OCI-LY1 (cell line): ENCODE measurements around the gene GSC.

Source experiments
- H2AFZ ChIP-seq: fragments of 200-600 bp; sonication (generic), shearing (Covaris generic); 2 replicates; pipeline ENCODE4 v1.6.0; 2014; ENCODE audit warnings: antibody characterized with exemption, mild to moderate bottlenecking, low read length
- H3F3A ChIP-seq: fragments of 200-600 bp; sonication (generic), shearing (Covaris generic); 2 replicates; pipeline ENCODE4 v1.6.0; 2014; ENCODE audit warnings: mild to moderate bottlenecking, antibody characterized with exemption, low read length, moderate library complexity; ENCODE audit not compliant: insufficient read depth
- H3K27ac ChIP-seq: fragments of 200-600 bp; sonication (generic); 2 replicates; pipeline ENCODE4 v1.5.1; 2014; ENCODE audit warnings: low read length, mixed run types, mild to moderate bottlenecking, low read depth; ENCODE audit not compliant: poor library complexity, severe bottlenecking
- H3K27me3 ChIP-seq: fragments of 200-600 bp; sonication (generic); 2 replicates; pipeline ENCODE4 v1.6.0; 2014; ENCODE audit warnings: antibody characterized with exemption, mild to moderate bottlenecking, low read length, moderate library complexity; ENCODE audit not compliant: insufficient read depth
- H3K36me3 ChIP-seq: fragments of 200-600 bp; sonication (generic); 2 replicates; pipeline ENCODE4 v1.6.1; 2014; ENCODE audit warnings: mild to moderate bottlenecking, antibody characterized with exemption, low read length, moderate library complexity, mixed read lengths; ENCODE audit not compliant: insufficient read depth
- H3K4me1 ChIP-seq: fragments of 200-600 bp; sonication (generic); 2 replicates; pipeline ENCODE4 v1.5.1; 2014; ENCODE audit warnings: mild to moderate bottlenecking, low read length, moderate library complexity; ENCODE audit not compliant: insufficient read depth, severe bottlenecking
- H3K4me2 ChIP-seq: fragments of 200-600 bp; sonication (generic), shearing (Covaris generic); 2 replicates; pipeline ENCODE4 v1.6.1; 2014; ENCODE audit warnings: low read length
- H3K4me3 ChIP-seq: fragments of 200-600 bp; sonication (generic); 2 replicates; pipeline ENCODE4 v1.5.1; 2014; ENCODE audit warnings: low read length, low read depth, mild to moderate bottlenecking, mixed read lengths; ENCODE audit not compliant: poor library complexity, severe bottlenecking
- H3K79me2 ChIP-seq: fragments of 200-600 bp; shearing (Covaris generic); 2 replicates; pipeline ENCODE4 v1.6.1; 2016; ENCODE audit warnings: mixed run types, low read length, mixed read lengths; ENCODE audit not compliant: insufficient read depth
- H3K9ac ChIP-seq: fragments of 200-600 bp; sonication (generic), shearing (Covaris generic); 2 replicates; pipeline ENCODE4 v1.6.1; 2014; ENCODE audit warnings: mild to moderate bottlenecking, low read length, mixed read lengths
- H3K9me2 ChIP-seq: fragments of 200-600 bp; sonication (generic), shearing (Covaris generic); 2 replicates; pipeline ENCODE4 v1.6.1; 2014; ENCODE audit warnings: low read depth, mild to moderate bottlenecking, low read length, mixed read lengths
- H3K9me3 ChIP-seq: fragments of 200-600 bp; shearing (Covaris generic); 2 replicates; pipeline ENCODE4 v1.6.1; 2014; ENCODE audit warnings: low read length, mixed read lengths
- H4K20me1 ChIP-seq: fragments of 200-600 bp; sonication (generic), shearing (Covaris generic); 2 replicates; pipeline ENCODE4 v1.6.0; 2016; ENCODE audit warnings: mild to moderate bottlenecking, low read length; ENCODE audit not compliant: insufficient read depth
- CTCF ChIP-seq: fragments of 200-600 bp; sonication (generic), shearing (Covaris generic); IDR thresholded peaks from 2 replicates; pipeline ENCODE4 v1.5.1; 2017; ENCODE audit warnings: mild to moderate bottlenecking, antibody characterized with exemption, low read length, moderate library complexity, mixed read lengths
- EZH2 ChIP-seq: fragments of 200-600 bp; sonication (generic), shearing (Covaris generic); IDR thresholded peaks from 2 replicates; pipeline ENCODE4 v1.8.0; 2017; ENCODE audit warnings: borderline replicate concordance, mixed run types, mild to moderate bottlenecking, antibody characterized with exemption, low read length, moderate library complexity, mixed read lengths

Gene GSC

GRCh38 chr14:94770815-94771157 is 873 bp upstream of the GSC start:
- H3K27ac ChIP-seq = no peak overlapping the region
- no peak overlapping the region for H3K4me3 ChIP-seq
- no peaks in the 10 kb centered on the region for H3K36me3 ChIP-seq
- H3K9me3 ChIP-seq = no peaks in the 10 kb centered on the region
- no peak overlapping the region for H3K4me2 ChIP-seq
- no peaks in the 10 kb centered on the region for H4K20me1 ChIP-seq
- no peaks in the 10 kb centered on the region for H3K9me2 ChIP-seq
- H3K4me1 ChIP-seq = no peaks in the 10 kb centered on the region
- TF ChIP-seq EZH2 (no peak), CTCF (no peak)
- H3K79me2 ChIP-seq = no peaks in the 10 kb centered on the region
- no peak overlapping the region for H3K9ac ChIP-seq
- no peaks in the 10 kb centered on the region for H3F3A ChIP-seq
- no peaks in the 10 kb centered on the region for H3K27me3 ChIP-seq
- H2AFZ ChIP-seq = no peak overlapping the region

GRCh38 chr14:94770251-94770749 is 387 bp upstream of the GSC start:
- Histone ChIP-seq H3K36me3 (no peaks in the 10 kb centered on the region), H3K27ac (no peak overlapping the region), H3K9me3 (no peaks in the 10 kb centered on the region), H3F3A (no peaks in the 10 kb centered on the region), H4K20me1 (no peaks in the 10 kb centered on the region), H3K4me2 (no peak overlapping the region), H2AFZ (no peak overlapping the region), H3K27me3 (no peaks in the 10 kb centered on the region), H3K79me2 (no peaks in the 10 kb centered on the region), H3K9me2 (no peaks in the 10 kb centered on the region), H3K4me1 (no peaks in the 10 kb centered on the region), H3K4me3 (no peak overlapping the region), H3K9ac (no peak overlapping the region)
- TF ChIP-seq EZH2 = no peak
- TF ChIP-seq CTCF = no peak

GRCh38 chr14:94768521-94769390 is 1.2 kb downstream of the GSC start:
- Histone ChIP-seq H3K27me3 (no peaks in the 10 kb centered on the region), H3K4me3 (no peak overlapping the region), H3K4me2 (no peak overlapping the region), H3F3A (no peaks in the 10 kb centered on the region), H2AFZ (no peak overlapping the region), H3K27ac (no peak overlapping the region), H3K9me3 (no peaks in the 10 kb centered on the region), H3K9ac (no peak overlapping the region), H3K36me3 (no peaks in the 10 kb centered on the region), H3K4me1 (no peaks in the 10 kb centered on the region), H3K9me2 (no peaks in the 10 kb centered on the region), H4K20me1 (no peaks in the 10 kb centered on the region), H3K79me2 (no peaks in the 10 kb centered on the region)
- TF ChIP-seq EZH2 (no peak), CTCF (no peak)
